NCI-H1694 (cell line): Measurements from ENCODE around the gene EPS8L3.
"Not testable (repeated sequence)": the region's sequence is repeated elsewhere in the genome, so short reads cannot be mapped to it uniquely, and the experiment has no call there.

Experiments
- DNase-seq: peaks from one replicate; lab custom pipeline; 2025; lab: John Stamatoyannopoulos, UW

Gene EPS8L3, protein sequence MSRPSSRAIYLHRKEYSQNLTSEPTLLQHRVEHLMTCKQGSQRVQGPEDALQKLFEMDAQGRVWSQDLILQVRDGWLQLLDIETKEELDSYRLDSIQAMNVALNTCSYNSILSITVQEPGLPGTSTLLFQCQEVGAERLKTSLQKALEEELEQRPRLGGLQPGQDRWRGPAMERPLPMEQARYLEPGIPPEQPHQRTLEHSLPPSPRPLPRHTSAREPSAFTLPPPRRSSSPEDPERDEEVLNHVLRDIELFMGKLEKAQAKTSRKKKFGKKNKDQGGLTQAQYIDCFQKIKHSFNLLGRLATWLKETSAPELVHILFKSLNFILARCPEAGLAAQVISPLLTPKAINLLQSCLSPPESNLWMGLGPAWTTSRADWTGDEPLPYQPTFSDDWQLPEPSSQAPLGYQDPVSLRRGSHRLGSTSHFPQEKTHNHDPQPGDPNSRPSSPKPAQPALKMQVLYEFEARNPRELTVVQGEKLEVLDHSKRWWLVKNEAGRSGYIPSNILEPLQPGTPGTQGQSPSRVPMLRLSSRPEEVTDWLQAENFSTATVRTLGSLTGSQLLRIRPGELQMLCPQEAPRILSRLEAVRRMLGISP

DNA sequence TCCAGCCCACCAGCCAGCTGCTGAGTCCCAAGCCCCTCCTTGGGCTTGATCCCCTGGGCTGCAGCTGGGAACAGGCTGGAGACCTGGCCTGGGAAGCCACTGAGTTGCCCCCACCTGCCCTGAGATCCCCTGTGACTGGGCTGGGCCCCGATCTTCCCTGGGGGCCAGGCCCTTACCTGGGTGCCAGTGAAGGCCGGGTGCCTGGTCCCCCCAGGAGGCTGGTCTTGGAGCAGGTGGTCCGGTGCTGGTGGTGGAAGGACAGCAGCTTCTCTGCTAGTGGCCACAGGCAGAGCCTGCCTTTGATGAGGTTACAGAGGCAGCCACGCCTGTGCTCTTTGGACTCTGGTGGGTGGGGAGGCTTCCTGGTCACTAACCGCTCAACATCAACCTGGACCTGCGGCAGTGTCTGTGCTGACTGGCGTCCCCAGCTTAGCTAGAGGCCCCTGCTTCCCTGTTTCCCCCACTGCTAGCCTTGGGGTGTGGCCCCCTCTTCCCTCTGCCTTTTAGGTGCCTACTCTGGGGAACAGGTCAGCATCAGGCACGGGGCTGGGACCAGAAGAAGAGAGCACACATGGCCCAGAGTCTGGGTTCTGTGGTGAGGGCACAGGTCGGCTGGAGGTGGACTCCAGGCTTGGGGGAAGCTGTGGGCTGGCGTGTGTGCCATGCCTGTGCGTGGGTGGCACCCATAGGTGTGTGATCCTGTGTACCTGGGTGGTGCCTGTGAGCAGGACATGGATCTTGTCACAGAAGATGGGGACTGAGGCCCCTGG lies at the start of gene EPS8L3:
Gene EPS8L3, minus strand, starts transcription at position 278 of the 770 bp plus-strand sequence. CDS start 2,174 bp downstream, outside the sequence.
- no peak for DNase-seq

DNA sequence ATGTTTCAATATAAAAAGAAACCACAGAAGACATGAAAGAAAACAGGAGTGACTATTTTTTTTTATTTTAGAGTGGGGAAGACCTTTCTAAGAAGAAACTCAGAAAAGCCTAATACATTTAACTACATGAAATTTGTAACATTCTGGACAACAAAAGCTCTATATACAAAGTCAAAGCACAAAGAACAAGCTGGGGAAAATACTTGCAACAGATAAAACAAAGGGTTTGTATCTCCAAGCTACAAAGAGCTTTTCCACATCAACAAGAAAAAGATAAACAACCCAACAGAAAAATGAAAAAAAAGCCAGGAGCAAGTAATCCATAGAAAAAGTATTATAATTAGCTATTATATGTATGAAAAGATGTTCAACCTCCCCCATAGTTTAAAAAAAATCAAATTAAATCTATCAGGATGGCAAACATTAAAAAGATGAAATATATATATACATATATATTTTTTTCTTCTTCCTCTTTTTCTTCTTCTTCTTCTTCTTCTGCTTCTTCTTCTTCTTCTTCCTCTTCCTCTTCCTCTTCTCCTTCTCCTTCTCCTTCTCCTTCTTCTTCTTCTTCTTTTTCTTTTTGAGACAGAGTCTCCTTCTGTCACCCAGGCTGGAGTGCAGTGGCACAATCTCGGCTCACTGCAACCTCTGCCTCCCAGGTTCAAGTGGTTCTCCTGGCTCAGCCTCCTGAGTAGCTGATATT lies 49.1 kb upstream of the EPS8L3 start:
- no peak for DNase-seq

DNA sequence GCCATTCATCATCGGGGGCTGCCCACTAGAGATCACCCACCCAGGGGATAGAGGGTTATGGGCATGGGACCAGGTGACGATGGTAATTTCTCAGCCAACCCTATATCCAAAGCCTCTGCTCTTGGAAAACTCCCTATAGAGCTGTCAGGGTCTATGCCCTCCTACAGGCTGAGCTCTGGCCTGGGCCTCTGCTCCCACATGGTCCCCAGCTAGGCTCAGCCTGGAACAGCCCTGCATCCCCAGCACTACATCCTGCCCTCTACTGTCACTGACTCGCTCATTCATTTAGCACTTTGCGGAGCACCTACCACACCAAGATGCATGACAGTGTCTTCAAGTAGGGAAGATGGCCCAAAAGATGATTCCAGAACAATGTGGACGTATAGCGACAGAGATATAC lies 45.0 kb upstream of the EPS8L3 start:
- no peak for DNase-seq

DNA sequence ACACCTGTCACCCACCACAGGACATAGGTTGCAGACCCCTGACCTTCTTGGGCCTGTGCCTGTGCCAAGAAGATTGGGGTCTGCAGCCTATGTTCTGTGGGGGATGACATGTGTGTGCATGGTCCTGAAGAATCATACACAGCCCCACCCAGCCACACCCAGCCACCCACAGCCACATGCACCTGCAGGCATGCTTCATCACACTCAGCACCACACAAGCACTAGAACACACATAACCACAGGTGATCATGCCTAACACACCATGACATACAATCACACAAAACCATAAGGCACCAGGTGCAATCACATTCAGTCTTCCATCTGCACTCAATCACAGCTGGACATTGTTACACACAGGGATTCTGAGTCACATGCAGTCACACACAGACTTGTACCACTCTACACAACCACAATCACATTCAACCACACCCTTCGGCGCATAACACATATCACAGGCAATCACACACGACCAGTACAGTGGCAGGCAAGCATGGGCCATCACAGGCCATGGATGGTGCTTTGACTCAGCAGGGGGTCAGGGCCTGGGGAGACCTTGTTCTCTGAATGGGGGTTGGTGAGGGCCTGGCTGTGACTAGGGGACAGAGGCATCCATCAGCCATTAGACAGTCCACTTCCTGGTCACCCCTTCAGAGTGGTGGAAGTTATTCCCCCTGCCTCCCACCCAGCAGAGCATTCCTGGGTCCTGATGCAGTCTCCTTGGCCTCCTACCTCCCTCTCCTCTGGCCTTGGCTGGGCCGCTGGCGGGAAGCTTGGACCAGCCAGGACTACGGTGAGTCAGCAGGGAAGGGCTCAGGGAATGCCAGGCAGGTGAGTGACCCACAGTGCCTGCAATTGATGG lies 44.3 kb upstream of the EPS8L3 start:
- no peak for DNase-seq

DNA sequence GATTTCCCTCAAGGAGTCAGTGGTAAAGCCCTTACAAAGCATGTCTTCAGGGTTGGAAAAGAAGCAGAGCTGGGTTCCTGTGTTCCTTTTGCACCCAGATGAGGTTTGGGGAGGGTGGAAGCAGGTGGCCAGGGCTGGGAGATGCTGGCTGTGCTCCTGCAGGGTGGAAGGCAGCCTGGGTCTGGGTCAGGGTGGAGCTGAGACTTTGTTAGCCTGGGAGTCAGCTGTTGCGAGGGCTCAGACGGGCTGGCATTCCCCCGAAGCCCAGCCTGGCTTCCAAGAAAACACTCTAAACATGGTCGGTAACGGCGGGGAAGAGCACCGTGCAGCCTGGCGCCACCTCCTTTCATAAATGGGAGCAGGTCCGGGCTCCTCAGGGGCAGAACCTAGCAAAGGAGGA lies 43.7 kb upstream of the EPS8L3 start:
- no peak for DNase-seq

DNA sequence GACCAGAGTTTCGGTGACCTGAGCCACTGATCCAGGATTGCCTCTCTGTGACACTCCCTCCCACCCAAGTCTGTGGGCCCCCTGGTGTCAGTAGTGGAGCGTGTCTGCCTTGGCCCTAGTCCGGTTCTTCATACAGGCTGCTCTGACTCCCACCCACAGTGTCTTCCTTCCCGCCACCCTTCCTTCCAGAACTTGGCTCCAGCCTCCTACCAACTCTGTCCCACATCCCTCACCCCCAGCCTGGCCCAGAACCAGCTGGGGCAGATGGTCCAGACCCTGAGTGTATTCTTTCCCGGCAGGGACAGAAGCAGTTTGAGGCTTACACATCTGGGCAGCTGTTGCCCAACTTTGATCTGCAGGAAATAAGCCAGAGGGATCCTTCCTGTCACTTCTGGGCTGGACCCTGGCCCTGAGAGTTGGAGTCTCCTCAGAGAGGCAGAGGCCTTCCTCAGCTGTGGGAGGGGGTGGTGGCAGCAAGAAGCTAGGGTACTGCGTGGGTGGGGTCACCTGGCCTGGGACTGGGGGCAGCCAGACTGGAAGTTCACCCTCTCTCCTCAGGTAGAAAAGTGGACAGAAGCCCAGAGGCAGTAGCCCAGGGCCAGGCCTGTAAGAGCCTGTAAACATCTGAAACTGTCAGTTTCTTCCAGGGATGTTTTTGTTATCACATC lies 43.1 kb upstream of the EPS8L3 start:
- DNase-seq, result no peak

DNA sequence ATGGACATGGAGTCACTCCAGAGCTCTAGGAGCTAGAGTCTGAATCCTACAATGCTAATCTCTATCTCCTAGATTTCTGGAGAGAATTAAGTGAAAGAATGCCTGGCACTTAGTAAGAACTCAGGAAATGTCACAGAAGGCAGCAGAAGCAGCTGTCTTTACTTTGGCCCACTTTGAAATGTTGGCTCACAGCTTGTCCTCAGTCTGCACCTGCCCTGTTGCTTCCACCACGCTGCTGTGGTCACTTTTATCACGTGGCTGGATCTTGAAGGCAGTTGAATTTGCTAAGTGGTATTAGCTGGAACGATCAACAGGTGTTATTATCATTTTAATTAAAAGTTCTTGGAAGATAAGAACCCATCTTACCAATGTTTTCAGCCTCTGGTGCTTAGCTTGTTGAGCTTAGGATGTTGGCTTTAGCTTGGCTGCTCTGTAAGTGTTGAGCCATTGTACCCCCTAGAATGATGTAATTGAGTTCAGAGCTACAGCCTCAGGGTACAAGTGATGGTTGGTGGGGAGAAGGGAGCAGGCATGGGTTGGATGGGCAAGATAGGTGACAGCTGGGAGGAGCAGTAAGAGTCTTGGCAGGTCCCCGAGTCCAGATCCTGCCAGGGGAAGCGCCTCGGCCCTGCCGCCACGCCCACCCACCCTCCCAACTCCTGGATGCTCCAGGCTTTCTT lies 41.9 kb upstream of the EPS8L3 start:
- DNase-seq, result no peak

DNA sequence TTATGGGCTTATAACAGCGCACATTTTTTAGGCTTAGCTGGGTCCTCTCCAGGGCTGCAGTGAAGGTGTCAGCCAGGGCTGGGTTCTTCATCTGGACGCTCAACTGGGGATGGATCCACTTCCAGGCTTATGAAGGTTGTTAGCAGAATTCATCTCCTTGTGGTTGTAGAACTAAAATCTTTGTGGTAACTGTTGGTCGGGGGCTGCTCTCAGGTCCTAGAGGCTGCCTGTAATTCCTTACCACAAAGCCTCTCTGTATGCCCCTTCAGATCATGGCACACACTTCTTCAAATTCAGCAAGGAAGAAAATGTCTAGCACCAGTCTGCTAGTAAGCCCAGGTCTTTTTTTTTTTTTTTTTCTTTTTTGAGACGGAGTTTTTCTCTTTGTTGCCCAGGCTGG lies 40.9 kb upstream of the EPS8L3 start:
- no peak for DNase-seq

DNA sequence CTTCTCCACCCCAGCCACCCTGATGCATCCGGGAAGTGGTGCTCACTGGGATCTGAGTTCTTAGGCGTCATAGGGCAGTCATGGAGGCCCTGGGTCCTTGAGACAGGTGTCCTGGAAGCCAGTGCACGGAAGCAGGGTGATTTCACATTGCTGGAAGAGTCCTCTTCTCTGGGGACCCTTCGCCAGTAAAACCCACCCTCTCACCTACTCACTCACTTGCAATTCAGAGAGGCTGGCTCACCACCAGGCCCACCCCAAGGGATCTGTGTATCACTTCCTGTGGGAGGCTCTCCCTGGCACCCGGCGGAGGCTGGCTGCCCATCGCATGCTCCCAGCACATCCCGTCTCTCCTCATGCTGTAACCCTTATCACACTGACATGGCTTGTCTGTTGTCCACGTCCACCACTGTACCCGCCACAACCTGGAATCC lies 40.2 kb upstream of the EPS8L3 start:
- DNase-seq, result no peak

DNA sequence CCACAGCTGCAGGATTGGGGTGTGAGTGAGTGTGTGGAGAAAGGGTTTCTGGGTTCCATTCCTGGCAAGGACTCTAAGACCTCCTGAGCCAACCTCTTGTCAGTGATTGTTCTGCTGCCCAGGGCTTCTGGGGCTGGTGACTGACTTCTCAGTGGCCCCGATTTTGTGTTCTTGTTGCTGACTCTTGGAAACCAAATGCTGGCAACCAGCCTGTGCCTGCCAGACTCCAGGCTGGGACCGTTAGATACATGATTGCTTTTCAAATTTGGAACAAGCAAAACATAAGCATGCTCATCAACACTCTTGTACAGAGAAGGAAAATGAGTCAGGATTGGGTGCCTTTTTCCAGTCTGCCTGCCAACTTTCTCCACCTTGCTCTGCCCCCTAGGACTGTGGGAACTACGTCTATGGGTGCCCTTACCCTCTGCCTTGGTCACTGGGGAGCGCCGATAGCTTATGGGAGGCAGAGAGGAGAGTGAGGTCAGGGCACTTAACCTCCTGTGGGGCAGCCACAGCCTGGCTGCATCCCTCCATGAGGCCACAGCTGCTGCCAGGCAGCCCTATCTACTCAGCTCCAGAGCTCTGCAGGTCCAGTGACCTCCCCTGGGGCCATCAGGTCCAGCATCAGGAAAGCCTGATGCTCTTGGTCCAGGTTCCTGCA lies 39.3 kb upstream of the EPS8L3 start:
- no peak for DNase-seq

DNA sequence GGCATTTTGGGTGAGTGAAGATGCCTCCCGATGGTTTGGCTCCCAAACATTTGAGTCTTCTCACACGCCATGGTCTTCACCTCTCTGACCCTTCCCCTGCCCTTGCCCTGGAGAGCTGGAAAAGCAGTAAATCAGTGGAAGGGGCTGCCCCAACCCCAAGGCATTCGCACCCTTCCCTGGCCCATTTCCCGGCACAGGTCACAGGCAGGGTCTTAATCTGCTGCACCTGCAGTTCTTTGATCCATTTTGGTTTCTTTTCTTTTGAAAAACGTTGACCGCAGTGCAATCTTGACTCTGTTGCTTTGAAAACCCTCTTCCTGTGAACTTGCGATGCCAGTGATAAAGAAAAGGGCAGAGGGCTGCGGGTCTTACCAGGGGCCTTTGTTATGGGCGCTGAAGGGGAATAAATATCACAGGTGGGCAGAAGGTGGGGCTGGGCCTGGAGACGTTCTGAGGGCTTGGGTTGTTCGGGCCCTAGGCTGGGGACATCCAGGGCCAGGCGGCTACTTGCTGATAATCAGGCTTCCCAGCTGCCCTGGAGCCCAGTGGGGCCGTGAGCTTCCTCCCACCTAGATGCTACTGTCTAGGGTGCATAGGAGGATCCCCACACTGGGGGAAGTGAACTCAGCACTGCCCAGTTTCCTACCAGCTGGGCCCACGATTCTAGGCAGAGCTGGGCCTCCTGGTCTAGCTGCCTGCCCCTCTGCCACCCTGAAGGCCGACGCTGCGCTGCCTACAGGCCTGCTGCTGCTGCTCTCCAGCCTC lies 38.6 kb upstream of the EPS8L3 start:
- no peak for DNase-seq

DNA sequence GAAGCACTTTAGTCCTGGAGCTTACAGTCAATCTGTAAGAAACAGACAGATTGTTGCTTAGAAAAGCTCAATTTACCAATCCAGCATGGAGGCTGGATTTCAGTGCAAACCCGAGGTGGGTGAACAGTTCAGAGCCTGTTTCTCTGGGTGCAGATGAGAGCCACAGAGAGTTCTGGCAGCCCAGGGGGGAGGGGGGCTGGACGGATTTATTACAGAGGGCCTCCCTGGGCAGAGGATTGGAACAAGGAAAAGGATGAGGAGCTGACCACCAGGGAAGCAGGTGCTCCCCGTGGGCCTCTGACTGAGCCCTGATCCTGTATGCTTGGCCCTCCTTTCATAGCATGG lies 38.0 kb upstream of the EPS8L3 start:
- DNase-seq, result no peak

DNA sequence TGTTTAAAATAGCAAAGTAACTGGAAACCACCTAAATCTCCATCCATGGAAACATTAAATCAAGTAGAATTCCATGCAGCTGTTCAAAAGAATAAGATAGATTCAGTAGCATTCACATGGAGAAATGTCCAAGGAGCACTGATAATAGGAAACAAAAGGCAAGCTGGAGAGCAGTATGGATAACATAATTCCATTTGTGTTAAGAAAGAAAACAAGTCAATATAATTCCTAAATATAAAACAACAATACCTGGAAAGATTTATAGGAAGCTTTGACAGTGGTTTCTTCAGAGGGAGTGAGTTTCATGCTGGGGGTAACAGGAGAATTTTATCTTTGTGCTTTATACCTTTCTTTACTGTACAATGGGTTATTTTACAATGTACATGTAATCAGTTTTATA lies 36.6 kb upstream of the EPS8L3 start:
- DNase-seq, result no peak

DNA sequence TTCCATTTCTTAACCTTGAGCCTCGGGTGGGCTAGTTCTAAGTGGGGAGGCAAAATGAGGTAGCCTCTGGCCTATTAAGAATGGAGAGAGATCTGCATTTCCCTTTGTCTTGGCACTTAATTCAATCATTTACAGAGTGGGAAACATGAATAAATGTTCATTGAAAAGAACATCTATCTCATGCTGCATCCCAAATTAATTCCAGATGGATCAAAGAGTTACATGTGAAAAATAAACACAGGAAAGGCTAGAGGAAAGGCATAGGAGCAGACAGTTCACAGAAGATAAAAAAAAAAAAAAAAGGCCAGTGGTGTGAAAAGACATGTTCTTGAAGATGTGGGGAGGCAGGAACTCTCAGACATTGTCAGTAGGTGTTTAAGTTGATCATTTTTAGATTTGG lies 35.7 kb upstream of the EPS8L3 start:
- no peak for DNase-seq

DNA sequence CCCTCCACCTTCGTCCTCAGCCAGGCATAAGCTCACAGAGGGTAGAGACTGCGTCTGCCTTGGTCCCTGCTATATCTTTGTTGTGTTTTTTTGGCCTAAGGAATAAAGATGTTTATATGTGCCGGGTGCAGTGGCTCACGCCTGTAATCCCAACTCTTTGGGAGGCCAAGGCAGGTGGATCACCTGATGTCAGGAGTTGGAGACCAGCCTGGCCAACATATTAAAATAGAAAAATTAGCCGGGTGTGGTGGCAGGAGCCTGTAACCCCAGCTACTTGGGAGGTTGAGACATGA lies 33.5 kb upstream of the EPS8L3 start:
- DNase-seq, result not testable (repeated sequence)

DNA sequence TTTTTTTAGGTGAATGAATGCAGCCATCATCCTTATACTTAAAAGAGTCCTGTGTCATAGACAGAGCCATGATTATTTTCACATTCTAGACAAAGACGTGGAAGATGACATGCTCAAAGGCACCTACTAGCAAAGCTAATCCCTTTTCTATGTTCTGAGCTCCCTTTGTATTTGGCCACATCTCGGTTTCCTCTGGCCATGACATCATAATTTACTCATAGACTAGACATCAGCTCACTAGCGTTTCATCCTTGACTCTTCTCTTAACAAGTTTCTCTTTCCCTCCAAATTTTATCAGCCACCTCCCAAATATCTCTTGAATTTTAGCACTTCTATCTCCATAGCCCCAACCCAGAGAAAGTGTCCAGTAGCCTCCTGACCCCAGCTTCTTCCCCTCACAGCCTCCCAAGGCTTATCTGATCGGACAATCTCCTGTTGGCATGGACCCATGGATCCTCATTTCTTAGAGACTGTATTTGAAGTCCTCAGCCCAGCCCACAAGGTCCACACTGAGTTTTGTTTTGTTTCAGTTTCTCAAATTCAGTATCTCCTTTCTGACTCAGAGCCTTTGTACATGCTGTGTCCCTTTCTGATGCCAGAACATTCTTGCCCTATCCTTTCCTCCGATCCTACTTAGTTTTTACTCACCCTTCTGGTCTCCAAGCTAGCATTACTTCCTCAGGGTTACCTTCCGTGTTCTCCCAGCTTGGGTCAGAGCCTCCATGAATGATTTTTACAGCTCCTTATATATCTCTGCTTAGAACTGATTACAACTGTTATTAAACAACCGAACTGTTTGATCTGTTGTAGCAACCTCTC lies 33.0 kb upstream of the EPS8L3 start:
- no peak for DNase-seq

DNA sequence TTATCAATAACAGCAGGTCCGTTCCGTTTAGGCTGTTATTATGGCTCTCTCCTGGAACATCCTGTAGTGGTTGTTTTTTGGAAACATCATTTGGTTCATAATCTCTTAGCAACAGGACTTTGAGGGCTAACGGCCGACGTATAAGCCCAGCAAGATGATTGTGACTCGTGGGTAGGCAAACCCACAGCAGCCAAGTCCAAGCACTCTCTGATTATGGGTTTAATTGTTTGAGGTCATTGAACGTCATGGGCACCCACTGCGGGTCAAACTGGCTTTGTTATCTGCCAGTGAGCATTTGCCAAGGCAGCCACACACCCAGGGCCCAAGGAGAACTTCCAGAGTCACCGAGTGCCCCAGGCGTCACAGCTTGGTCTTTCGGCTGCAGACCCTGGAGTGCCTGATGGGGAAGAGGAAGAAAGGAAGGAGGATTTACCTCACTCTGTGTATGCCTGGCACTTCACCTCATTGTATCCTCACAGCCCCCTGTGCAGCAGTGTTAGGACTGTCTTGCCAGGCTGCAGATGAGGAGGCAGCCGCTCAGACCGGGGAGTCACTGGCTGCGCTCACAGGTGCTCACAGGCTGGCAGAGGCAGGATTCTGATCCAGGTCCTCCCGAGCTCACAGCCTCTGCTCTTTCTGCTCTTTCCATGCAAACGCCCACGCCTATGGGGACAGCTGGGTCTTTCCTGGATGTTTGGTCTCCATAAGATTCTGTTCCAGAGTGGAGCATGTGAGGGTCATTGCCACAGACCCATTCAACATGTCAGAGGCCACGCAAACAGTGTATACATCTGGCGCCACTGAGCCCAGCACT lies 30.8 kb upstream of the EPS8L3 start:
- DNase-seq, result no peak
